Esophagus squamous epithelium (tissue), 4 donors: ENCODE results near the gene TCP11L2.

ENCODE experiments used
- CTCF ChIP-seq, 6 experiments: fragments of 450-650 bp in 4 of 6; fragments of 200-600 bp in 2 of 6; sonication (generic) in 2 of 6; IDR thresholded peaks; one replicate each; pipeline ENCODE4 v1.5.1; 2016 to 2019; ENCODE audit warnings: antibody characterized with exemption in 6 of 6, mild to moderate bottlenecking in 4 of 6, moderate library complexity in 4 of 6
- POLR2A ChIP-seq, 4 donors: fragments of 450-650 bp; IDR thresholded peaks; one replicate each; pipeline ENCODE4 v1.6.1; 2017; ENCODE audit warnings: antibody characterized with exemption in 4 of 4, mild to moderate bottlenecking in 4 of 4, moderate library complexity in 3 of 4

DNA sequence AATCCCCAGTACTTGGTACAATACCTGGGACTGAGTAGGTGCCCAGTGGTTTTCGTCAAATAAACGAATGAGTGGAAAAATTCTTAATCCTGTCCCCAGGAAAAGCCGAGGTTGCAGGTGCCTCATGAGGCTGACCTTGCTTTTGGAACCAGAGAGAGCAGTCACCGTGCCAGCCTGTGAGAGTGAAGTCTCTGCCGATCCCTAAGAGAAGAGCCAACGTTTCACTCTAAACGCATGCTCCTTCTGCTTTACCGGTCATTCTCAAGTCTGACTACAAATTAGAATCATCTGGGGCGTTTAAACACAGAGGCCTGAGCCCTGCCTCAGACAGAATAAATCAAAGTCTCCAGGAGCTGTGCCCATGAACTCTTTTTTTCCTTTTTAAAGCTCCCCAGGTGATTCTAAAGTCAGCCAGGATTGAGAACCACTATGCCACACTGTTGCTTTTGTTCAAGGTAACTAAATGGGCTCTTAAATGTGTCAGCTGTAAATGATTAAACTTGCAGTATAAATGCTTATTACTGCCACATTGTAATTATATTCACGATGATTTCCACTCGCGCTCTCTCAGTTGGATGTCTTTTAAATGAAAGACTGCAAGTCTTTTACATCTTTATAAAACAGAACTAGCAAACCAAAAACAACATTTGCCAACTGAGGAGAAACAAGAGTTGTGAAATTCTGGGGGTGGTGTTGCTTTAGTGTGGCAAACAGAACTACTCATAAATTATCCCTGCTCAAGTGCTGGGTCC, 26.9 kb downstream of the TCP11L2 start:
- TF ChIP-seq CTCF (IDR thresholded peaks at IDR 0.05) (no peak), POLR2A (IDR thresholded peaks at IDR 0.05) (no peak)
